Tibial artery (tissue), 4 donors: ENCODE results near the gene ARID5A.

Source experiments
- DNase-seq, 2 donors: peaks; one replicate each; pipeline ENCODE4 v3.0.0-alpha.2; 2019
- H3K27ac ChIP-seq, 2 donors: fragments of 200-600 bp; sonication (generic) in 1 of 2; 1 replicate in 1 of 2; 2 replicates in 1 of 2; pipeline ENCODE4 v1.5.1; 2018 to 2019; ENCODE audit warnings: mild to moderate bottlenecking in 1 of 2
- H3K27me3 ChIP-seq, 2 donors: fragments of 200-600 bp; sonication (generic) in 1 of 2; one replicate each; pipeline versions ENCODE4 v1.5.1 to v1.6.0; 2016 to 2019
- H3K36me3 ChIP-seq, 3 donors: fragments of 200-600 bp; sonication (generic) in 2 of 3; one replicate each; pipeline ENCODE4 v1.5.1; 2016 to 2019; ENCODE audit warnings: mild to moderate bottlenecking in 2 of 3
- H3K4me1 ChIP-seq, 4 donors: fragments of 200-600 bp; sonication (generic) in 2 of 4; 1 replicate in 3 of 4; 2 replicates in 1 of 4; pipeline ENCODE4 v1.5.1; 2016 to 2019
- H3K4me3 ChIP-seq, 2 donors: fragments of 200-600 bp; sonication (generic) in 1 of 2; 1 replicate in 1 of 2; 2 replicates in 1 of 2; pipeline ENCODE4 v1.5.1; 2018 to 2019; ENCODE audit warnings: mild to moderate bottlenecking in 2 of 2
- H3K9me3 ChIP-seq, 3 donors: fragments of 200-600 bp; sonication (generic) in 1 of 3; one replicate each; pipeline ENCODE4 v1.5.1; 2016 to 2019
- intact Hi-C: fragments of 100-400 bp; cut with DNase I; formaldehyde crosslinking; loops from one replicate; pipeline ENCODE4 v1.15.0; 2023; ENCODE audit warnings: low total_unique reads
- TF ChIP-seq, protein P1 (sequence below), 2 experiments: fragments of 200-600 bp in 1 of 2; fragments of 450-650 bp in 1 of 2; IDR thresholded peaks; one replicate each; pipeline ENCODE4 v1.5.1; 2017 to 2019; ENCODE audit warnings: antibody characterized with exemption in 2 of 2, mild to moderate bottlenecking in 1 of 2, moderate library complexity in 1 of 2

ARID5A gene

GRCh38 chr2:96500385-96501066, 36.0 kb upstream of the ARID5A start:
- no peak overlapping the region for H3K27ac ChIP-seq
- peaks cover 0 to 16% (median 0%) of the 10 kb centered on the region in 4 donors for H3K4me1 ChIP-seq
- TF ChIP-seq, protein P1, sequence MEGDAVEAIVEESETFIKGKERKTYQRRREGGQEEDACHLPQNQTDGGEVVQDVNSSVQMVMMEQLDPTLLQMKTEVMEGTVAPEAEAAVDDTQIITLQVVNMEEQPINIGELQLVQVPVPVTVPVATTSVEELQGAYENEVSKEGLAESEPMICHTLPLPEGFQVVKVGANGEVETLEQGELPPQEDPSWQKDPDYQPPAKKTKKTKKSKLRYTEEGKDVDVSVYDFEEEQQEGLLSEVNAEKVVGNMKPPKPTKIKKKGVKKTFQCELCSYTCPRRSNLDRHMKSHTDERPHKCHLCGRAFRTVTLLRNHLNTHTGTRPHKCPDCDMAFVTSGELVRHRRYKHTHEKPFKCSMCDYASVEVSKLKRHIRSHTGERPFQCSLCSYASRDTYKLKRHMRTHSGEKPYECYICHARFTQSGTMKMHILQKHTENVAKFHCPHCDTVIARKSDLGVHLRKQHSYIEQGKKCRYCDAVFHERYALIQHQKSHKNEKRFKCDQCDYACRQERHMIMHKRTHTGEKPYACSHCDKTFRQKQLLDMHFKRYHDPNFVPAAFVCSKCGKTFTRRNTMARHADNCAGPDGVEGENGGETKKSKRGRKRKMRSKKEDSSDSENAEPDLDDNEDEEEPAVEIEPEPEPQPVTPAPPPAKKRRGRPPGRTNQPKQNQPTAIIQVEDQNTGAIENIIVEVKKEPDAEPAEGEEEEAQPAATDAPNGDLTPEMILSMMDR (IDR thresholded peaks at IDR 0.05) = no peak
- no peaks in the 10 kb centered on the region for H3K36me3 ChIP-seq
- peaks cover 0 to 39% of the 10 kb centered on the region in 2 donors for H3K27me3 ChIP-seq
- intact Hi-C loops = loop anchor here (10.0 kb wide), 3 partner anchors 196 to 356 kb away; partner anchors contain the start of genes CIAO1, DUSP2, SNRNP200 and TMEM127
- H3K4me3 ChIP-seq = no peak overlapping the region
- H3K9me3 ChIP-seq = no peaks in the 10 kb centered on the region
- peak in 1 of 2 donors; percentile 59 for DNase-seq

DNA sequence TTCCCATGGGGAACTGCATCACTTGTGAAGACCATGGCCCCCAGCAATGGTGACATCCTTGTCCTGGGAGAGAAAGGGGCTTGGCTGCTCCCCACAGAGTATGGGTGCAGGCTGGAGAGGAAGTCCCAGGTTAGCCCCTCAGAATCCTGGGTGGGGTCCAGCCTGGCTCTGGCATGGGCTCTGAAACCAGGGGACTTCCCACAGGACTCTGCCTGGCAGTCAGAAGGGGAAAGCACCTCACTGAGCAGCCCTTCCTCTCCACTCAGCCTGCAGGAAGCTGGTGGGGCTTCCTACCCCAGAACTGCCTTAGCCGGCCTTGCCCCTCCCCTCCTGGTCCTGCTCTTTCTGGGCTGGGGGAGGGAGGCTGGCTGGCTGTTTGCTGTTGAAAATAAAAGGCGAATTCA, 35.1 kb upstream of the ARID5A start:
- H3K9me3 ChIP-seq = no peaks in the 10 kb centered on the region
- peaks cover 0 to 17% (median 0%) of the 10 kb centered on the region in 4 donors for H3K4me1 ChIP-seq
- intact Hi-C loops = loop anchor here (10.0 kb wide), 3 partner anchors 197 to 357 kb away; partner anchors contain the start of genes CIAO1, DUSP2, SNRNP200 and TMEM127
- no peak overlapping the region for H3K4me3 ChIP-seq
- TF ChIP-seq, protein P1 (IDR thresholded peaks at IDR 0.05) = no peak
- H3K27me3 ChIP-seq = peaks cover 0 to 37% of the 10 kb centered on the region in 2 donors
- DNase-seq = no peak
- H3K36me3 ChIP-seq = no peaks in the 10 kb centered on the region
- H3K27ac ChIP-seq = no peak overlapping the region

DNA sequence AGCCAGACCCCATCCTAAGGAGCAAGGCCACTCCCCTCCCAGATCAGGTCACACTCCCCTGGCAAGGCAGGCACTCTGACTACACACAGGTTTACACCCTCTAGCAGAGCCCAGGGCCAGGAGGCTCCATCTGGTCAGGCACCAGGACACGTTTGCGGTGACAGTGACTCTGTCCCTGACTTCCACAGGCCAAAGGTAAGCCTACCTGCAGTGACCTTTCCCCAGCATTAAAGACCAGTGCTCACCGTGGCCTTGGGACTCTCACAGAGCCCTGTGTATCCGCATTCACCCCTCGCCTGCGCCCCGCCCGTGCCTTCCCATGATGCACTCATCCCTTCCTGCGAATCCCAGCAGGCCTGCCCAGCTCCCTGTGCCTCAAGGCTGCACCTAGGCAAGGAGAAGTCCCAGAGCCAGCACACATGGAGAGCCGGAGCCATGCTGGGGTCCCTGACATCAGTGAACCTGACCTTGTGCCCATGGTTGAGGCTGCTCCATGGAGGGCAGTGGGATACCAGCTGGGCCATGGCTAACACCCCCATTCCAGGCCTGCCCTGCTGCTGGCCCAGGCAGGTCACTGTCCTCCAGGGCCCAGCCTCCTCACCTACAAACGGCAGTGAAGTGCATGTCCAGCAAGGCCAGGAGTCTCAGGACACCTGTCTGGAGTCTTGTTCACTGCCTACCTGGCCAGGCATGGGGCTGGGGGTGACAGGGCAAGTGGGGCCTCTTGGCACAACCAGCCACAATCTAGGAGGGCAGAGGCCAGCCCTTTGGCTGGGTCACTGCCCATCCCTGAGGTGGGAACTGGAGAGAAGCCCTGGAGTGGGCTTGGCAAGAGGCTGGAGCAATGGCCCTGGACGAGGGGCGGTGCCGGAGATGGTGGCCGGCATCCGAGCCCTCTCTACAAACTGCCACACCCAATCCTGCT, 34.4 kb upstream of the ARID5A start:
- no peaks in the 10 kb centered on the region for H3K36me3 ChIP-seq
- peak in 1 of 2 donors; percentile 42 for DNase-seq
- intact Hi-C loops = loop anchor here (10.0 kb wide), 3 partner anchors 197 to 357 kb away; partner anchors contain the start of genes CIAO1, DUSP2, SNRNP200 and TMEM127

GRCh38 chr2:96502891-96503636, 33.5 kb upstream of the ARID5A start:
- intact Hi-C loops = loop anchor here (10.0 kb wide), 3 partner anchors 198 to 358 kb away; partner anchors contain the start of genes CIAO1, DUSP2, SNRNP200 and TMEM127
- DNase-seq = peak in 1 of 2 donors; percentile 48
- Histone ChIP-seq H3K36me3 (no peaks in the 10 kb centered on the region), H3K27ac (no peak overlapping the region), H3K27me3 (peaks cover 0 to 37% of the 10 kb centered on the region in 2 donors), H3K4me1 (peaks cover 0 to 22% (median 5%) of the 10 kb centered on the region in 4 donors), H3K4me3 (no peak overlapping the region), H3K9me3 (no peaks in the 10 kb centered on the region)
- TF ChIP-seq, protein P1 (IDR thresholded peaks at IDR 0.05) = no peak

More for the DNA sequence above, 34.4 kb upstream of the ARID5A start:
- TF ChIP-seq, protein P1 (IDR thresholded peaks at IDR 0.05) = no peak
- Histone ChIP-seq H3K27ac (no peak overlapping the region), H3K27me3 (peaks cover 0 to 37% of the 10 kb centered on the region in 2 donors), H3K4me3 (no peak overlapping the region), H3K4me1 (peaks cover 0 to 17% (median 0%) of the 10 kb centered on the region in 4 donors), H3K9me3 (no peaks in the 10 kb centered on the region)
